Peyer's patch (tissue), 4 donors: ENCODE results near the gene SLC24A4.

Source experiments
- POLR2A ChIP-seq, 2 donors: fragments of 450-650 bp; IDR thresholded peaks; one replicate each; pipeline ENCODE4 v1.5.1; 2017; ENCODE audit warnings: antibody characterized with exemption in 2 of 2, mild to moderate bottlenecking in 2 of 2, moderate library complexity in 2 of 2
- TF ChIP-seq, protein P1 (sequence below), 6 experiments: fragments of 450-650 bp in 4 of 6; fragments of 200-600 bp in 2 of 6; sonication (generic) in 1 of 6; IDR thresholded peaks; one replicate each; pipeline ENCODE4 v1.5.1; 2017 to 2019; ENCODE audit warnings: antibody characterized with exemption in 6 of 6, mild to moderate bottlenecking in 3 of 6, moderate library complexity in 1 of 6

DNA sequence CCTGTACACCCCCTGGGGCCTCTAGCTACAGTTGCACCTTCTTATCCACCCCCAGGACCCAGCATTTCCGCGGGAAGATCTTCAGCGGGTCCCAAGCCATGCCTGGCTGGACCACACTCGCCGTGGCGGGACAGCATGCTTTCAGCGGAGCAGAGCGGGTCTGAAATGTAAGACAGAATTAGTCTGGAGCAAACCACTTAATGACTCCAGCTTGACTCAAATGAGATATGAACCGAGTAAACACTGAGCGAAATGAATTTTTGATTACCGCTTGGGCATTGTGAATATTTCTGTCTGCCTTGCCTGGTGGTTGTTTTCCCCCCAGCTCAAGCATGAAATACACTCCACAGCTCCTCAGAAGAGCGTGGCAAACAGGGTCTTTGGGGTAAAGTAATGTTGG, 60.8 kb downstream of the SLC24A4 start:
- TF ChIP-seq, protein P1, sequence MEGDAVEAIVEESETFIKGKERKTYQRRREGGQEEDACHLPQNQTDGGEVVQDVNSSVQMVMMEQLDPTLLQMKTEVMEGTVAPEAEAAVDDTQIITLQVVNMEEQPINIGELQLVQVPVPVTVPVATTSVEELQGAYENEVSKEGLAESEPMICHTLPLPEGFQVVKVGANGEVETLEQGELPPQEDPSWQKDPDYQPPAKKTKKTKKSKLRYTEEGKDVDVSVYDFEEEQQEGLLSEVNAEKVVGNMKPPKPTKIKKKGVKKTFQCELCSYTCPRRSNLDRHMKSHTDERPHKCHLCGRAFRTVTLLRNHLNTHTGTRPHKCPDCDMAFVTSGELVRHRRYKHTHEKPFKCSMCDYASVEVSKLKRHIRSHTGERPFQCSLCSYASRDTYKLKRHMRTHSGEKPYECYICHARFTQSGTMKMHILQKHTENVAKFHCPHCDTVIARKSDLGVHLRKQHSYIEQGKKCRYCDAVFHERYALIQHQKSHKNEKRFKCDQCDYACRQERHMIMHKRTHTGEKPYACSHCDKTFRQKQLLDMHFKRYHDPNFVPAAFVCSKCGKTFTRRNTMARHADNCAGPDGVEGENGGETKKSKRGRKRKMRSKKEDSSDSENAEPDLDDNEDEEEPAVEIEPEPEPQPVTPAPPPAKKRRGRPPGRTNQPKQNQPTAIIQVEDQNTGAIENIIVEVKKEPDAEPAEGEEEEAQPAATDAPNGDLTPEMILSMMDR (IDR thresholded peaks at IDR 0.05) = no peak
- no peak for TF ChIP-seq POLR2A (IDR thresholded peaks at IDR 0.05)
